ENCODE measurements around the gene SLC12A8.
A peak's percentile ranks its signal among the peaks of the same experiment; 100 is the strongest.
"Not testable (repeated sequence)": the region's sequence is repeated elsewhere in the genome, so short reads cannot be mapped to it uniquely, and the experiment has no call there.

Gene SLC12A8

GRCh38 chr3:125108833-125109535, 103.6 kb downstream of the SLC12A8 start:
- DNase-seq: peak; percentile 81

- DNase-seq: no peak
These were observed 104.5 kb downstream of the SLC12A8 start for GRCh38 chr3:125107861-125108567.

GRCh38 chr3:125107363-125107762, 105.2 kb downstream of the SLC12A8 start:
- DNase-seq: no peak

- no peak for DNase-seq
These were observed 107.4 kb downstream of the SLC12A8 start for GRCh38 chr3:125105116-125105515.

- no peak for DNase-seq
These were observed 107.9 kb downstream of the SLC12A8 start for GRCh38 chr3:125104639-125105038.

- DNase-seq: no peak
These were observed 109.1 kb downstream of the SLC12A8 start for GRCh38 chr3:125103406-125103805.

- no peak for DNase-seq
These were observed 110.1 kb downstream of the SLC12A8 start for GRCh38 chr3:125102470-125102869.

- DNase-seq: no peak
These were observed 113.8 kb downstream of the SLC12A8 start for GRCh38 chr3:125098611-125099291.

- no peak for DNase-seq
These were observed 121.9 kb downstream of the SLC12A8 start for GRCh38 chr3:125090649-125091048.

- DNase-seq: no peak
These were observed 124.7 kb downstream of the SLC12A8 start for GRCh38 chr3:125087768-125088391.

GRCh38 chr3:125085166-125085565, 127.4 kb downstream of the SLC12A8 start:
- no peak for DNase-seq

- DNase-seq: no peak
These were observed 128.8 kb downstream of the SLC12A8 start for GRCh38 chr3:125083776-125084175.

GRCh38 chr3:125082339-125082738, 130.2 kb downstream of the SLC12A8 start:
- not testable (repeated sequence) for DNase-seq

- DNase-seq: no peak
These were observed 132.5 kb downstream of the SLC12A8 start for GRCh38 chr3:125080077-125080476.

GRCh38 chr3:125079675-125080045, 132.9 kb downstream of the SLC12A8 start:
- no peak for DNase-seq

GRCh38 chr3:125078951-125079674, 133.4 kb downstream of the SLC12A8 start:
- DNase-seq: no peak

- DNase-seq: no peak
These were observed 134.7 kb downstream of the SLC12A8 start for GRCh38 chr3:125077864-125078263.

- DNase-seq: no peak
These were observed 136.1 kb downstream of the SLC12A8 start for GRCh38 chr3:125076464-125076863.

GRCh38 chr3:125075738-125076137, 136.8 kb downstream of the SLC12A8 start:
- DNase-seq: peak; percentile 77

- no peak for DNase-seq
These were observed 139.1 kb downstream of the SLC12A8 start for GRCh38 chr3:125073390-125073905.

GRCh38 chr3:125072749-125073389, 139.7 kb downstream of the SLC12A8 start:
- DNase-seq: no peak

- no peak for DNase-seq
These were observed 140.2 kb downstream of the SLC12A8 start for GRCh38 chr3:125072301-125072700.
